Measurements from ENCODE around the gene ROR2.
A peak's percentile ranks its signal among the peaks of the same experiment; 100 is the strongest.
"Not testable (repeated sequence)": the region's sequence is repeated elsewhere in the genome, so short reads cannot be mapped to it uniquely, and the experiment has no call there.

Gene ROR2

DNA sequence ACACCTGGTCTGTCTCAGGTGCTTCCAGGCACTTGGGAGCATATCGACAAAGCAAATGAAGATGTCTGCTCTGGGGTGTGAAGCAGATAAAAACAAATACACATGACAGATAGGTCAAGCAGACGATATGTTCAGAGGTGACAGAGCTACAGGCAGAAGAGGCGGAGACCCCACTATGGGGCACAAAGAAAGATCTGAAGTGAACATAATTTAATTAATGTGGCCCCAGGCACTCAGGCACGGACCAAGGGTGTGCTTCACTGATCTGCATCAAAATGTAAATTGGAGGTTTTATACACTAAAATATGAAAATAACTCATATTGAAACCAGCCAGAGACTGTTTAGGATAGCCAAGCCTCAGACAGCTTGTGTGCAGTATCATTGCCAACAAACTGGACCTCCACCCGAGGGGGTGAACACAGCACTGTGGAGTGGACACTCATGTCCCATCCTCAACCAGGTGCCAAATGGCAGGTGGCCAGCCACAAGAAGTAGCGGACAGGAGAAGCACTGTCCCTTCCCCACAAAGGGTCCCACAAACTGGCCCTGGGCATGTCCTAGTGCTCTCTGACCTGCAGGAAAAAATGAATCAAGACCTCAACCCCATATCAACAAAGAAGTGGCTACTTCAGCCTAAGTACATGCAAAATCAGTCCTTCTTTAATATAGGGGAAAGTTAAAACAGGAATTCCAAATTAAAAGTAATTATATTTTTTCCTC, 29.2 kb downstream of the ROR2 start:
- no peak for DNase-seq

DNA sequence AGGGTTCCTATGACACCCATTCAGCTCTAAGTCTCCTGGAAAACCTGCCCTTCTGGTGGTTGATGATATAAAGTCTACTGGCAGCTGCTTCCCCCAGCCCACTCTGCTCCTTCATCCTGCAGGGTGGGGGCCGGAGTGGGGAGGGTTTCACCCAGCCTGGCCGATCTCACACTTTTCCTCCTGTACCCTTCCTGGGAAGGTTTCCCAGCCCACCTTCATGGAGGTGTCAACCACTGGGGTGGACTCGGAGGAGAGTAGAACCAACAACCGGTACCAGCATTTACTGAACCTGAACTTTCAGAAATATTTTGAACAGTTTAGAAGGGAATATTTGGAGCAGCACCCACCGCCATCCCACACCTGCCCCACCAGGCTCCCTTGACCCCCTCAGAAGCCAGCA, 30.4 kb downstream of the ROR2 start:
- no peak for DNase-seq

DNA sequence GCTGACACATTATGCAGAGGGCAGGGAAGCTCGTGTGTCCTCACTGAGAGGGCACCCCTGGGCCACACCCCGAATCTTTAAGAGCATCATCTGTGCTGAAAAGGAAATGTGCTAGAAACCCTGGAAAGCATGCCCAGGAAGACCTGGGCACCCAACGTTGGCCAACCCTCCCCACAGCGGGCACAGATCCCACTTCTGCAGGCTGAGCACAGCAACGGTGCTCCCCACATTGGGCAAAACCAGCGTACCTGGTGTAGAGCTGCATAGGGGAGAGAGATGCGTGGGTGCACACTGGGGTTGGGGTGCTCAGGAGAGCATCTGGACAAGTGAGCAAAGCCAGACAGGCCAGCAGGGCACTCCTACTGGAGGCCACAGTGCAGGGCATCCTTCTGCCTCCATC, 32.6 kb downstream of the ROR2 start:
- DNase-seq = no peak

- no peak for DNase-seq
These were observed 34.3 kb downstream of the ROR2 start for GRCh38 chr9:91915524-91916263.

DNA sequence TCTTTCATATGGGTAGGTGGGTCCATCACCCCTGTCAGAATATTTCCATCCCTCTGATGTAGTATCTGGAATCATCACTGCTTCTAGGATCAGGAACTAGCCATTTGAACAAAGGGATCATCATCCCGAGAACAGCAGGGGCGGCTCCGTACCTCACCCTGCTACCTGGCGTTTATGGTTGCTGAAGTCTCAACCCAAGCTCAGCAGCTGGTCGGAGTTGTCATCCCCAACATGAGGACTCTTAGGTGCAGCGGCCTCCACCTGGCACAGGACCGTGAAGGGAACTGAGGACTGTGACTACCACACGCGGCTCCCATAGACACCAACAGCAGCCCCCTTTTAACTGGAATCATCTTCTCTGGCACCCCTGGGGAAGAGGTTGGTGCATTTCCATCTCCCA, 35.1 kb downstream of the ROR2 start:
- DNase-seq = no peak

GRCh38 chr9:91914404-91914803, 35.6 kb downstream of the ROR2 start:
- DNase-seq = no peak

GRCh38 chr9:91913986-91914385, 36.0 kb downstream of the ROR2 start:
- DNase-seq = no peak

DNA sequence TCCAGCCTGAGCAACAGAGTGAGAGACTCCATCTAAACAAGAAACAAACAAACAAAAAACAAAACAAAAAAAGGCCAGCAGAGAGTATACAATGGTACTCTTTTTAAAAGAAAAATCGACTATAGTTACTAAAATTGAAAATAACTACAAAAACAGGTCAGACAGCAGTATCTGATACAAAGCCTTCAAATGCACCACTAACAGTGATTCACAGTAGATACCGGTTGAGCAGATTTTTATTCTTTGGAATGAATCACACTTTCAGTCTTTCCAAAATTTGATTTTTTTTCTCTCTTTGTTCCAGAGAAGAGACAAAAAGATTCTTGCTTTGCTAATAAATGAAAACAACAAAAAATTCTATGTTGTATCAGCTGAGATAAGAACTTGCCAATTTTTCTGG, 36.9 kb downstream of the ROR2 start:
- no peak for DNase-seq

GRCh38 chr9:91911657-91912056, 38.4 kb downstream of the ROR2 start:
- DNase-seq = no peak

GRCh38 chr9:91909256-91909655, 40.8 kb downstream of the ROR2 start:
- not testable (repeated sequence) for DNase-seq

GRCh38 chr9:91908746-91909145, 41.3 kb downstream of the ROR2 start:
- DNase-seq = no peak

DNA sequence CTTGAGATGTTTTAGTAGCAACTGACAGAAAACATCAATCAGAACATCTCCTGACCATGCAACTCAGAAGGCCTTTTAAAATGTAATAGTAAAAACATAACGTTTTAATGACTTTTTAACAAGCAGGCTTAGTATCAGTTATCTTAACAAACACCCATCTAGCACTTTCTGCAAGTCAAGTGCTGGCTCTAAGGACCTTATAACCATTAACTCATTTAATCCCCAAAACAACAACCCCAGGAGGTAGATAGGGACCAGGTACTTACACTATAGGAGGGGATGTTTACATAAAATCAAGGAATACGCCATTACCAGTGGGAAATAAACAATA, 41.8 kb downstream of the ROR2 start:
- DNase-seq = no peak

DNA sequence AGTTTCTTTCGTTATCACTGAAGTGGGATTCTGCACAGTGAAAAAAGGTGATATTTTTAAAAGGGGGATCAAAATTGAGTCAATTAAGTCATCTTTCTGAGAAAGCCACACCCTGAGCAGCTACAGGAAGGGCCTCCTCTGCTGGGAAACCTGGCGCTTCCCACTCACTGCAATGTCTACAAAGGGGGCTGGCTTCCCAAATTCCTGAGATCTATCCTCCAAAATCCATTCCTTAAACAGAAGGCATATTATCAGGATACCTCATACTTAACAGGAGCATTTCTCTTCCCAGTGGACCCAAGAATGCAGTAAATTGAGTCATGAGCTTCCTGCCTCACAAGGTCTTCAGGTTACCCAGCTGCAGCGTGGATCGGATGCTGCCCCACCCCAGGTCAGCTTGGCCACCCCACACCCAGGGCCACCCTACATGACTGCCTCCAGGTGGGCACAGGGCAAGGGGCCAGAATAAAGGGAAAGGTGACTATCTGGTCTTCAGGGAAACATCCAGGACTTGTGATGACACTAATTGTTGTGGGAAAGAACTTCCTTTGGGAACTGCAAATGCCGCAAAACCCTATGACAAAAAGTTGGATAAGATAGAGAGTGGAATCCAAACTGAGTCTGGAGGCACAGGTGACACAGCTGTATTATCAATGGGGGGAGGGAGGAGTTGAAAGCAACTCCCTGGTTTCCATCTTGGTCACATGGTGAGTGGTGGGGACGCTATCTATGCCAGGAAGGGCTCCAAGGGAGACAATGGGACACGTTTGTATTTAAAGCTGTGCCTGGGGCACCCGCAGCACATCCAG, 42.3 kb downstream of the ROR2 start:
- no peak for DNase-seq

GRCh38 chr9:91905991-91906469, 44.0 kb downstream of the ROR2 start:
- DNase-seq = peak; percentile 57

DNA sequence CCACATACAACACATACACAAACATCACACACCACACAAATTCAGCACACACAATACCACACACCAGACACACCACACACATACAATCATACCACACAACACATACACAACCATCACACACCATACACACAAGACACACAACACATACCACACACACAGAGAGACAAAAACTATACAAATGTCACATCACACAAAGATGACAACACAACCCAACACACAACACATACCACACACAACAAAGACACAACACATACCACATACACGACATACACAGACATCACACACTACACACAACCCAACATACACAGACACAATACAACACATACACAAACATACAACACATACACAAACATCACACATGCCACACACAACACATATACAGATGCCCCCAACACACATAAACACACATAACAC, 44.8 kb downstream of the ROR2 start:
- no peak for DNase-seq

- no peak for DNase-seq
These were observed 45.3 kb downstream of the ROR2 start for GRCh38 chr9:91904588-91905236.

DNA sequence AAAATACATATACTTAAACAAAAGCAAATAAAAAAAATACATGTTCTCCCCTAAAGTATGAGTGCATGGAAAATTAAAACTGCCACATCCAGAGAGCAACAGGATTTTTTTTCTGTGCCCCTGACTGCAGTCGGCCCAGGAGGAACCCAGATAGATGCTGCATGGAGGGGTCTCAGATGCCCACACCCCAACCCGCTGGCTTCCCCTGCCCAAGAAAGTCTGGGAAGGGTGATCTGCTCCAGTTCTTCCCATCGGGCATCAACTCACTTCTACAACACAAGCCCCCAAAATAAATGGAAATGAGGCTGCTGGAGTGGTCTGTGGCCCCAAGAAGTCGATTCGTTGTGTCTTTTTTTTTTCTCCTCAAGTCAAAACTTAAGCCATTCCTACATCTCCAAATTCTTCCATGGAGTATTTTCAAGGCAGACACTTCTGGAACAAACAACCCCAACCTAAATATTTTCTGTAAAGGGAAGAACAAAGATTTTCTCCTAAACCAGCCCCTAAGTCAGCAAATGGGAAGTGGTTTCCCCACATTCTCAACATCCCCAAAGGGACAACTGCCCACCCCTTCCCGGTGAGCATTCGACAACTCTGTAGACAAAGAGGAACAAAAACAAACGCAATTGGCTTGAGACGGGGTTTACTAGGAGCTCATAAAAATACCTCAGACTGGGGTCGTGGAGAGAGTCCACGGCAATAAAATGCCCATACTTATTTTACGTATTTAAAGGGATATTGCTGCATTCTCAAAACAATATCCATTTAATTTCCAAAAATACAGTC, 46.7 kb downstream of the ROR2 start:
- no peak for DNase-seq

DNA sequence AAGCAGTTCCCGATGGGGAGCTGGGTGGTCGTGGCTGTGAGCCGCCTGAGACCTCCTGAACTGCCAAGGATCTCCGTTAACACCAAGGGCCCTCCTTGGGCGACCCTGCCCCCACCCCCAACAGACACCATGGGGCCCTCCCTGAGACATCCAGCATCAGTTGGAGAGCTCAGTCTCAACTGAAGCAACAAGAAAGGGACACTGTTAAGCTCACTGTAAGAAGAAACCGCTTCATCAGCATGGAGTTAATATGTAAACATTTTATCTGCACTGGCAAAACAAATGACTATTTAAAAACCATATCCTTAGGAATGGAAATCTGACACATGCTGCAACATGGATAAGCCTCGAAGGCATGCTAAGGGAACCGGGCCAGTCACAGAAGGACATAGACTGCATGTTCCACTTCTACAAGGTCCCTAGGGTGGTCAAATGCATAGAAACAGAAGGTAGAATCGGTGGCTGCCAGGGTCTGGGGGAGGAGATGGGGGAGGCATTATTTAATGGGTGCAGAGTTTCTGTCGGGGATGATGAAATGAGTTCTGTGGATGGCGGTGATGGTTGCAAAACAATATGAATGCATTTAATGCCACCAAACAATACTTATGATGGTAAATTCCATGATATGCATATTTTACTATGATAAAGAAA, 47.4 kb downstream of the ROR2 start:
- no peak for DNase-seq

DNA sequence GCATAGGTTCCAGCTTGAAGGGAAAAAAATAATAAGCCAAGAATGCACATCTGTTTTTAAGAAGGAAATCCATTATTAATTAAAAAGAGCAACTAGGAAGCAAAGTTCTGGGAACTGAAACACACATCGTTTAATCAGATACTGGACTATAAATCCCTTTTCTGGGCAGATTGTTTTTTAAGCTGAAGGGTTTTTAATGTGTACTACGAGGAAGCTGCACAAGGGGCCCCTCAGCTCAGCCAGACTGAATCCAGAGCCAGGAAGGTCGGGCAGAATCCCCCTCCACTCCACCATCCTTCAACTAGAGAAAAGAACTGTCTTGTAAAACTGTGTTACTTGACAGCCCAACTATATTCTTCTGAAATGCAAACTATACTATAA, 49.2 kb downstream of the ROR2 start:
- no peak for DNase-seq

GRCh38 chr9:91900055-91900796, 49.8 kb downstream of the ROR2 start:
- no peak for DNase-seq

DNA sequence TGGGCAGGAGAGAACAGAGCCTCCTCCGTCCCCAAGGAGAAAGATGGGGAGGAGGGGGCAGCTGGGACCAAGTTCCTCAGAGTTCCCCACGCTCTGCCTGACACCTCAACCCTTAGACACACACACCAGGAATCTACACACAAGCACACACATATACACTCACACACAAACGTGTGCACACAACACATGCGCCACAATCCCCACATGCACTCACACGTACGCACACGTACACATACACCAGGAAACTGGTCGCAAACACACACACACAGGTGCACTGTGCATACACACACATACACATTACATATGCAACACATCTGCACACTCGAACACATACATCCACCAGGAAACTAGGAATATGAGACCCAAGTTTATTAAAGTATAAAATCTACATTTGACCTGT, 50.4 kb downstream of the ROR2 start:
- no peak for DNase-seq

All from activated CD4-positive, alpha-beta T cell treated with anti-CD3 and anti-CD28 coated beads, Interleukin-2, amount 50 U/mL, for 16 hours (primary cell).